ENCODE data around the gene HBD. TPM values are rescaled to one million over a fixed set of nuclear protein-coding genes. Genes with fewer than 3 reads are reported as not detected.
"Not testable (repeated sequence)": the region's sequence is repeated elsewhere in the genome, so short reads cannot be mapped to it uniquely, and the experiment has no call there.

Gene HBD
- total RNA-seq, 2 donors from 2014 or later = not detected

DNA sequence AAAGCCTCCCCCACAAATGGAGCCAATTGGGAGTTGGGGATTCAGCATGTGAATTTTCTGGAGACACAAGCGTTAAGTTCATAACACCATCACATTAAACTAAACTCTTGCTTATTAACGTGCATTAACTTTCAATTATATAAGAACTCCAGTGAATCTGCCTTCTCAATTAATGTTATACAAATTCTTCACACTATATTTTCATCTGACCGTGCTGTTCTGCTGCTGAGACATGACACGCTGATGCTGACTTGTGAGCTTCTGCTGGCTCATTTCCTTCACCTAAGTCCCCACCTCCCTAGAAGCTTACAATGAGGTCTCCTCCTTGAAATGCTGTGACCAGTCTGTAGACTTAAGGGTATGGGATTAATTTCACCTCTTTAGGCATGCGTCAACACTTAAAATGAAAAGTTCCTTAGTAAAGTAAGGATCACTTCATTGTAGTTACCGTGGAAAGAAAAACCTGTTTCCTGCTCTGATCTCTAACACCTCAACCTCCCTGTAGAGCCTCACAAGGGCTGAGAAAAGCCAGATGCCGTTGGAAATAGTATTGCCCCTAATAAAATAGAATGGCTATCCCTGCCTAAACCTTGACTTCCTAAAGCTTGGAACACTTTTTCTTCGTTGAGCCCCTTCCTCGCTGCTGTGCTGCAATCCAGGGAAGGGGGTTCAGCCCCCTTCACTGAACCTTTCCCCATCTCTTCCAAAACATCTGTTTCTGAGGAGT lies 18.1 kb upstream of the HBD start:
- no peaks in the 10 kb centered on the region for H3K9me3 ChIP-seq

DNA sequence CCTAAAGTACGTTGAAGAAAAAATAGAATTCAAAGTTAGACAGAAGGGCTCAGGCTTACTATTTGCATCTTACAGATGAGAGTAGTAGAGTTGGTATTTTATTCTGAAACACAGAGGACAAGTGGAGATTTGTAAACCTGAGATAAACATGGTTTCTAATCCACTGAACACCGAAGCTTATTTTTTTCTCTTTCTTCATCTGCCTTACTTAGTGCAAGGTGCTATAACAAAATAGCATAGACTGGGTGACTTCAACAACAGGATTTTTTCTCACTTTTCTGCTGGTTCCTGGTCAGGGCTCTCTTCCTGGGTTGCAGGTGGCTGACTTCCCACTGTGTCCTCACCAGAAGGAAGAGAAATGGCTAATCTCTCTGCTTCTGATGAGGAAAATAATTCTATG lies 17.5 kb upstream of the HBD start:
- Histone ChIP-seq H3K36me3 (no peaks in the 10 kb centered on the region), H3K4me3 (no peak overlapping the region), H3K9ac (ENCODE audit: low read depth in 2 of 2, low read length in 2 of 2) (no peak overlapping the region), H3K27ac (no peak overlapping the region), H3K27me3 (no peaks in the 10 kb centered on the region), H3K4me1 (no peaks in the 10 kb centered on the region), H3K9me3 (no peaks in the 10 kb centered on the region)
- intact Hi-C loops (cut with DNase I) = no loop called here
- no peak for DNase-seq
- TF ChIP-seq, protein P1, sequence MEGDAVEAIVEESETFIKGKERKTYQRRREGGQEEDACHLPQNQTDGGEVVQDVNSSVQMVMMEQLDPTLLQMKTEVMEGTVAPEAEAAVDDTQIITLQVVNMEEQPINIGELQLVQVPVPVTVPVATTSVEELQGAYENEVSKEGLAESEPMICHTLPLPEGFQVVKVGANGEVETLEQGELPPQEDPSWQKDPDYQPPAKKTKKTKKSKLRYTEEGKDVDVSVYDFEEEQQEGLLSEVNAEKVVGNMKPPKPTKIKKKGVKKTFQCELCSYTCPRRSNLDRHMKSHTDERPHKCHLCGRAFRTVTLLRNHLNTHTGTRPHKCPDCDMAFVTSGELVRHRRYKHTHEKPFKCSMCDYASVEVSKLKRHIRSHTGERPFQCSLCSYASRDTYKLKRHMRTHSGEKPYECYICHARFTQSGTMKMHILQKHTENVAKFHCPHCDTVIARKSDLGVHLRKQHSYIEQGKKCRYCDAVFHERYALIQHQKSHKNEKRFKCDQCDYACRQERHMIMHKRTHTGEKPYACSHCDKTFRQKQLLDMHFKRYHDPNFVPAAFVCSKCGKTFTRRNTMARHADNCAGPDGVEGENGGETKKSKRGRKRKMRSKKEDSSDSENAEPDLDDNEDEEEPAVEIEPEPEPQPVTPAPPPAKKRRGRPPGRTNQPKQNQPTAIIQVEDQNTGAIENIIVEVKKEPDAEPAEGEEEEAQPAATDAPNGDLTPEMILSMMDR (IDR thresholded peaks at IDR 0.05) = no peak

More for the DNA sequence above, 18.1 kb upstream of the HBD start:
- no peak for DNase-seq
- TF ChIP-seq, protein P1 (IDR thresholded peaks at IDR 0.05) = no peak
- intact Hi-C loops (cut with DNase I) = no loop called here
- H3K36me3 ChIP-seq = no peaks in the 10 kb centered on the region
- H3K4me3 ChIP-seq = no peak overlapping the region
- no peaks in the 10 kb centered on the region for H3K27me3 ChIP-seq
- H3K9ac ChIP-seq (ENCODE audit: low read depth in 2 of 2, low read length in 2 of 2) = no peak overlapping the region
- H3K4me1 ChIP-seq = no peaks in the 10 kb centered on the region
- no peak overlapping the region for H3K27ac ChIP-seq

DNA sequence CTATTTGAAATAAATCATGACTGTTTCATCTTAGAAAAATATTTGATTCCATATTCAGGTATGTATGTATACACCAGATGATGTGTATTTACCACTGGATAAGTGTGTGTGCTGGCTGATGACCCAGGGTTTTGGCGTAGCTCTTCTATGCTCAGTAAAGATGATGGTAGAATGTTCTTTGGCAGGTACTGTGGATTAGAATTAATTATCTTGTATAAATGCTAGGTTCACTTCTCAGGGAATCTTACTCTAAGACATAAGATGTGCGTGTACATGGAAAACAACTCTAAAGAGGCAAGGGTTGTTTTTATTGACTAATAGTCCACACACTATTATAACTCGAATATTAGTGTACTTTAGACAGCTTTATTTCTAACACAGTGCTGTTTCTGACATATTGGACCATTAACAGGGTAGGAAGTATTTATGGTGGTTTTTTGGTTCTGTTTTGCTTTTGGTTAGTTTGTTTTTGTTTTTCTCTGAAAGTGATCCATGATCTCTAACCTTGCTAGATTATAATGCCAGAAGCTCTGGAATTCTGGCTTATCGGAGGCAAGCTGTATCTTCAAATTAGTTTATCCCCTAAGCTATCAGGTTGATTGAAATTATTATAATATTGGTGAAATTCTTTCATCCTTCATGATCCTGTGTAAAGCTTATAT lies 16.4 kb upstream of the HBD start:
- H3K9ac ChIP-seq (ENCODE audit: low read depth in 2 of 2, low read length in 2 of 2) = no peak overlapping the region
- H3K36me3 ChIP-seq = no peaks in the 10 kb centered on the region
- H3K27me3 ChIP-seq = no peaks in the 10 kb centered on the region
- H3K4me1 ChIP-seq = no peaks in the 10 kb centered on the region
- no peaks in the 10 kb centered on the region for H3K9me3 ChIP-seq
- no peak overlapping the region for H3K27ac ChIP-seq
- TF ChIP-seq, protein P1 (IDR thresholded peaks at IDR 0.05) = no peak
- no peak for DNase-seq
- no peak overlapping the region for H3K4me3 ChIP-seq
- intact Hi-C loops (cut with DNase I) = no loop called here

DNA sequence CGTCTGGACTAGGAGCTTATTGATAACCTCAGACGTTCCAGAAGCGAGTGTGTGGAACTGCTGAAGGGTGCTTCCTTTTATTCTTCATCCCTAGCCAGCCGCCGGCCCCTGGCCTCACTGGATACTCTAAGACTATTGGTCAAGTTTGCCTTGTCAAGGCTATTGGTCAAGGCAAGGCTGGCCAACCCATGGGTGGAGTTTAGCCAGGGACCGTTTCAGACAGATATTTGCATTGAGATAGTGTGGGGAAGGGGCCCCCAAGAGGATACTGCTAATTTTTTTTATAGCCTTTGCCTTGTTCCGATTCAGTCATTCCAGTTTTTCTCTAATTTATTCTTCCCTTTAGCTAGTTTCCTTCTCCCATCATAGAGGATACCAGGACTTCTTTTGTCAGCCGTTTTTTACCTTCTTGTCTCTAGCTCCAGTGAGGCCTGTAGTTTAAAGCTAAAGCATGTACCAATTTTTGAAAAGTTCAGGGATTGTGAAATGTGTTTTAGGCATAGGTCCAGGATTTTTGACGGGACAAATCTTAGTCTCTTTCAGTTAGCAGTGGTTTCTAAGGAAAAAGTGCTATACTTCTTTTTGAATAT lies 15.6 kb upstream of the HBD start, which contains the start of gene HBG1:
HBG1 (minus strand) TSS at position 51 of the 590 bp plus-strand sequence. CDS start 53 bp downstream, outside the sequence.
- DNase-seq; H3K36me3 ChIP-seq; H3K4me1 ChIP-seq; intact Hi-C loops (cut with DNase I); H3K27me3 ChIP-seq; H3K9me3 ChIP-seq; H3K27ac ChIP-seq; H3K9ac ChIP-seq (ENCODE audit: low read depth in 2 of 2, low read length in 2 of 2); H3K4me3 ChIP-seq: not testable (repeated sequence)

DNA sequence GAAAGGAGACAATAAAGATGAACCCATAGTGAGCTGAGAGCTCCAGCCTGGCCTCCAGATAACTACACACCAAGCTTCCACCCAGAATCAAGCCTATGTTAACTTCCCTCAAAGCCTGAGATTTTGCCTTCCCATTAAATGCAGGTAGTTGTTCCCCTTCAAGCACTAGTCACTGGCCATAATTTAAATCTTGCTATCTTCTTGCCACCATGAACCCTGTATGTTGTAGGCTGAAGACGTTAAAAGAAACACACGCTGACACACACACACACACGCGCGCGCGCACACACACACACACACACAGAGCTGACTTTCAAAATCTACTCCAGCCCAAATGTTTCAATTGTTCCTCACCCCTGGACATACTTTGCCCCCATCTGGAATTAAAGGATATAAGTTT lies 14.2 kb upstream of the HBD start:
- H3K9ac ChIP-seq (ENCODE audit: low read depth in 2 of 2, low read length in 2 of 2); H3K4me1 ChIP-seq; DNase-seq; H3K9me3 ChIP-seq; H3K4me3 ChIP-seq; H3K36me3 ChIP-seq; H3K27ac ChIP-seq; H3K27me3 ChIP-seq; intact Hi-C loops (cut with DNase I): not testable (repeated sequence)

DNA sequence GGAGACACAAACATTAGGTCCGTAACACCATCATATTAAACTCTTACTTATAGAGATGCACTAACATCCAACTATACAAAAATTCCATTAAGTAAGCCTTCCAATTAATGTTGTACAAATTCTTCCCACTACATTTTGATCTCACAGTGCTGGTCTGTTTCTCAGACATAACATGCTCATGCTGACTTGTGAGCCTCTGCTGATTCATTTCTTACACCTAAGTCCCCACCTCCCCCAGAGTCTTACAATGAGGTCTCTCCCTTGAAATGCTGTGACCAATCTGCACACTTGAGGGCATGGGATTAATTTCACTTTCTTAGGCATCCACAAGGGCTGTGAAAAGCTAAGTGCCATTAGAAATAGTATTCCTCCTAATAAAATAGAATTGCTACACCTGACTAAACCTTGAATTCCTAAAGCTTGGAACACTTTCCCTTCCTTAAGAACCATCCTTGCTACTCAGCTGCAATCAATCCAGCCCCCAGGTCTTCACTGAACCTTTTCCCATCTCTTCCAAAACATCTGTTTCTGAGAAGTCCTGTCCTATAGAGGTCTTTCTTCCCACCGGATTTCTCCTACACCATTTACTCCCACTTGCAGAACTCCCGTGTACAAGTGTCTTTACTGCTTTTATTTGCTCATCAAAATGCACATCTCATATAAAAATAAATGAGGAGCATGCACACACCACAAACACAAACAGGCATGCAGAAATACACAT lies 13.3 kb upstream of the HBD start:
- DNase-seq = no peak
- H3K27me3 ChIP-seq = no peaks in the 10 kb centered on the region
- TF ChIP-seq, protein P1 (IDR thresholded peaks at IDR 0.05) = no peak
- no peaks in the 10 kb centered on the region for H3K9me3 ChIP-seq
- H3K36me3 ChIP-seq = no peaks in the 10 kb centered on the region
- intact Hi-C loops (cut with DNase I) = no loop called here
- H3K4me3 ChIP-seq = no peak overlapping the region
- no peaks in the 10 kb centered on the region for H3K4me1 ChIP-seq
- no peak overlapping the region for H3K27ac ChIP-seq
- H3K9ac ChIP-seq (ENCODE audit: low read depth in 2 of 2, low read length in 2 of 2) = no peak overlapping the region
